Measurements from ENCODE around the gene ATP8A1.

ATP8A1 gene

DNA sequence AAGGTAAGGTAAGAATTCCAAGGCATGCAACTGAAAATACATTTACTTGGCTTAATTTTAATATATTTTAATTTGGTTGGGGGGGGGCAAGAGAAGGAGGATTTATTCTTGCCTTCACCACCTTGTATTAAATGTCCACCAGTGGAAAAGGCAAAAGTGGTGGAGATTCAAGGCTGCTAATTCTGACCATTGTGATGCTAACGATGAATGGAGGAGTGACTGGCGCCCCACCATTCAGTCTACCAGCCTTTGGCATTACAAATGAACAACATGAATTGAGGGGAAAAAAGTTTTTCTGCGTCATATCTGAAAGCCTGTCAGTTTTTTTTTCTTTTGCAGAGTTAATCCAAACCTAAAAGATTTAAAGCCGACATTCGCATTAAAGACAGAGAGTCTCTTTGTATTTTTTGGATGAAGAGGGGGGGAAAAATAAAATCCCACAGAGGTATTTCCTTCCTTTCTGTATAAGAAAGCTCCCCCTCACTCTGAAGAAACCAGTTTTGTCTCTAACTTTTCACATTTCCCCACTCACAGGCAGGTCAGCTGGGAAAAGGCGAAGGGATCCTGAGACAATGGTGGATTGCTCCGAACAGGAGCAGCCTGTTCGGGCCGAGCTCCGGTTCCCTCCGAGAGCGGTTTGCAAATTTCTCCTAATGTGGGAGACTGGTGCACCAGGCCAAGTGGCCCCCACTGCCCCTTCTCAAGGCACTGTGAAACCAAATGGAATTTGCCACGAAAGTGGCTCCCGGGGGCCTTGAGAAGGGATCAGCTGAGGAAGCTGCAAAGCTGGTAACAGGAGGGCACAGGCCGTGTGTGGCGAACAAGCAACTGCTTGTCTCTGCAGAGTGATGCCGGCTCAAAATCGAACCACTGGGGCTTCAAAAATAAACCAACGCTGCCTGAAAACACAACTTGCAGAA lies 231.5 kb downstream of the ATP8A1 start:
- Histone ChIP-seq H3K4me1 (ENCODE audit: control insufficient read depth, insufficient read depth, low read length) (no peaks in the 10 kb centered on the region), H3K4me3 (ENCODE audit: low read length) (no peak overlapping the region), H3K27me3 (ENCODE audit: control insufficient read depth, insufficient read depth, low read length) (no peaks in the 10 kb centered on the region), H3K27ac (ENCODE audit: low read depth, low read length) (no peak overlapping the region), H3K36me3 (ENCODE audit: control insufficient read depth, insufficient read depth, low read length) (peaks cover 2% of the 10 kb centered on the region), H3K9ac (ENCODE audit: low read length) (no peak overlapping the region)

DNA sequence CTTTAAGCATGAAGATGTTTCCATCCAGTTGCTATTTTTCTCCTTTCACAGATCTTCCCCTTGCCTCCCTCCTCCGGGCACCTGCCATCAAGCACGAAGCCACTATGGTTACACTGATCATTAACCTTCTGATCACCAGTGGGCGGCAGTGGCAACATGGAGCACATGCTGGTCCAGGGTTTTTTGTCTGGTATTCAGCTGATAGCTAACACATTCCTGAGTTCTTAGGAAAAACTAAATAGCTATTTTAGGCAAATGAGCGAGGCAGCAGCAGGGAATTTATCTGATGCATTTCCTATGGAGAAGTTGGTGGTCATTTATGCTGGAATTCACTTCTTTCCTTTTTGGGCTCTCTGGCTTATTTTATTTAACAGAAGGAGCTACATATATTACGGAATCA lies 236.8 kb downstream of the ATP8A1 start:
- no peaks in the 10 kb centered on the region for H3K4me1 ChIP-seq (ENCODE audit: control insufficient read depth, insufficient read depth, low read length)
- H3K4me3 ChIP-seq (ENCODE audit: low read length), result no peak overlapping the region
- H3K9ac ChIP-seq (ENCODE audit: low read length), result no peak overlapping the region
- H3K27me3 ChIP-seq (ENCODE audit: control insufficient read depth, insufficient read depth, low read length), result no peaks in the 10 kb centered on the region
- H3K27ac ChIP-seq (ENCODE audit: low read depth, low read length), result no peak overlapping the region
- H3K36me3 ChIP-seq (ENCODE audit: control insufficient read depth, insufficient read depth, low read length), result peaks cover 5% of the 10 kb centered on the region

DNA sequence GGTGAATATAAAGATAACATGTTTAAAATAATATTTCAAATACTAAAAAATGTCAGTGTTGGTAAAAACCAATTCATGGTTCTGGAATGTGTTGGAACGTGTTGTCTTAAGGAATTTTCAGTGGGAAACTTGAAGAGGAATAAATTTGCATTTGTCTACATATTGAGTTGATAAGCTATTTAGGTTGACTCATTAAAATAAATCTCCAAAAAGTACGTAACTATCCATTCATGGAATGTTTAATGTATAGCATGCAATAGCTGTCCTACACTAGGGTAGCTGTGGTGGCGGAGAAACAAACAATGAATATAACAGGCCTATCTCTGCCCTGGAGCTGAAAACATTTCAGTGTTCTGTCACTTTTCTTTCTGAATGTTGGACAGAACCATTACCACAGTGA lies 239.4 kb downstream of the ATP8A1 start:
- Histone ChIP-seq H3K4me3 (ENCODE audit: low read length) (no peak overlapping the region), H3K36me3 (ENCODE audit: control insufficient read depth, insufficient read depth, low read length) (peaks cover 3% of the 10 kb centered on the region), H3K27me3 (ENCODE audit: control insufficient read depth, insufficient read depth, low read length) (no peaks in the 10 kb centered on the region), H3K9ac (ENCODE audit: low read length) (no peak overlapping the region), H3K4me1 (ENCODE audit: control insufficient read depth, insufficient read depth, low read length) (no peaks in the 10 kb centered on the region), H3K27ac (ENCODE audit: low read depth, low read length) (no peak overlapping the region)

DNA sequence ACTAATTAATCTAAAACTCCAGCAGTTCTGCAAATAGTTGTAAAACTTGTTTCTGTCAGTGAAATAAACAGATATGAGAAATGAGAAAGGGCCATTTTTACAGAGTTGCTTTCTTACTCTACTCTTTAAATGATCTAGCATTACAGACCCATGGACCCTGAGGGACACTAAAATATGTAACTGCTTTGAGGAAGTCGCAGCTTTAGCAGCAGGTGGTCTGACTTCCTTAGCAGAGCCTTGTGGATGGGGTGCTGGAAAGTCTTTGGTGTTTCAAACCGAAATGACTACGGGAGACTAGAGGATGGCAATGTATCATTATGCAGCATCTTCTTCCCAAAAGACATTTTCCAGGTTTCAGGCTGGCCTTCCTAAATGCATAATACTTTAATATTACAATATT lies 240.9 kb downstream of the ATP8A1 start:
- Histone ChIP-seq H3K27me3 (ENCODE audit: control insufficient read depth, insufficient read depth, low read length) (no peaks in the 10 kb centered on the region), H3K27ac (ENCODE audit: low read depth, low read length) (no peak overlapping the region), H3K36me3 (ENCODE audit: control insufficient read depth, insufficient read depth, low read length) (peaks cover 3% of the 10 kb centered on the region), H3K4me1 (ENCODE audit: control insufficient read depth, insufficient read depth, low read length) (no peaks in the 10 kb centered on the region), H3K4me3 (ENCODE audit: low read length) (no peak overlapping the region), H3K9ac (ENCODE audit: low read length) (no peak overlapping the region)

DNA sequence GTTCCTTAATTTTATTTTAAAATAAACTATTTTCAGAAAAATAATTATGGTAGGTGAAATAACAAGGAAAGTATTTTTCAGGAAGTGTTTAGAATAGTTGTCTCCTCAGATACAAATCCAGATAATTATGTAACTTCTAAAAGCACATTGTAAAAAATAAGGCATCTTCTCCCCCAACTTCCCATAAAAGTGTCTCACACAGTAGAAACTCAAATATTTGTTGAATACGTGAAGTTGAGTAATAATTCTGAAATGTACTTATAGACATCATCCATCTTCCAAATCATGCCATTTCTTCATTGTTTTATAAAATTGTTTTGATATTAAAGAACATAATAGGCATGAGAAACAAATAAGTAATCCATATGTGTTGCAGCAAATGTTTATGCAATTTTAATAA lies 241.6 kb downstream of the ATP8A1 start:
- no peak overlapping the region for H3K9ac ChIP-seq (ENCODE audit: low read length)
- no peaks in the 10 kb centered on the region for H3K4me1 ChIP-seq (ENCODE audit: control insufficient read depth, insufficient read depth, low read length)
- no peak overlapping the region for H3K27ac ChIP-seq (ENCODE audit: low read depth, low read length)
- peaks cover 3% of the 10 kb centered on the region for H3K36me3 ChIP-seq (ENCODE audit: control insufficient read depth, insufficient read depth, low read length)
- H3K27me3 ChIP-seq (ENCODE audit: control insufficient read depth, insufficient read depth, low read length), result no peaks in the 10 kb centered on the region
- no peak overlapping the region for H3K4me3 ChIP-seq (ENCODE audit: low read length)

DNA sequence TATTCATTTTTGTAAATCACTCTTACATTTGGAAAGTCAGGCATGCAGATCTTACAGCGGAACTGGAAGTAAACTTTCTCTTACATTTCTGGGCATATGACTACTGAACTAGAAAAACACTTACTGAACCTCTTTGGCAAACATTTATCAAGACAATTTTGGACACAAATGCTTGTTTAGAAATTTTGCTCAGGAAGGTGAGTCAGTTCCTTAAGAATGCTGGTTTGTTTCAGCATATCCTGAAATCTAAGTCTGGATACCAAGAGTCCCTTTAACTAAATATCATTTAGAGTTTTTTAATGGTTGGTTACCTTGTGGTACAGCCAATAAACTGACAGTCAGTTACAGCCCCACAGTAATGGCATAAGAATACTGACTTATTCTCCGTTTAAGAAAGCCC lies 244.7 kb downstream of the ATP8A1 start:
- Histone ChIP-seq H3K27ac (ENCODE audit: low read depth, low read length) (no peak overlapping the region), H3K36me3 (ENCODE audit: control insufficient read depth, insufficient read depth, low read length) (no peaks in the 10 kb centered on the region)

DNA sequence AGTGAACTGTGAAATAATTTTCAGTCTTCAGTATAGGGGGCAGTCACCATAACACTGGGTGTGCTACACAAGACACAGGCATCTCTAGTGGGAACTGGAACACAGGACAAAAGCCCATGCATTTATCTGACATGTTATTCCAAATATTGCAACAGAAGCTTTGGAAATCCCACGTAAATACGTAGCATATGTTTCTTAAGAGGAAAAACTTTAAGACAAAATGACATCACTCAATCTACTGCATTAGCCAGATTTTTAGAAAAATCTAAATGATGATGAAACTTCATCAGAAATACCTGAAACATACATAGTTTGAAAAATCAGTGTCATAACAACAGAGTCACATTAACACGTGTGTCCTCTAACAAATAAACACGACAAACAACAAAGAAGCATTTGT lies 245.1 kb downstream of the ATP8A1 start:
- no peaks in the 10 kb centered on the region for H3K36me3 ChIP-seq (ENCODE audit: control insufficient read depth, insufficient read depth, low read length)
- H3K4me1 ChIP-seq (ENCODE audit: control insufficient read depth, insufficient read depth, low read length), result no peaks in the 10 kb centered on the region
- no peaks in the 10 kb centered on the region for H3K27me3 ChIP-seq (ENCODE audit: control insufficient read depth, insufficient read depth, low read length)
- no peak overlapping the region for H3K9ac ChIP-seq (ENCODE audit: low read length)
- no peak overlapping the region for H3K4me3 ChIP-seq (ENCODE audit: low read length)
- no peak overlapping the region for H3K27ac ChIP-seq (ENCODE audit: low read depth, low read length)

More for the DNA sequence above, 244.7 kb downstream of the ATP8A1 start:
- Histone ChIP-seq H3K4me1 (ENCODE audit: control insufficient read depth, insufficient read depth, low read length) (no peaks in the 10 kb centered on the region), H3K9ac (ENCODE audit: low read length) (no peak overlapping the region), H3K27me3 (ENCODE audit: control insufficient read depth, insufficient read depth, low read length) (no peaks in the 10 kb centered on the region), H3K4me3 (ENCODE audit: low read length) (no peak overlapping the region)

DNA sequence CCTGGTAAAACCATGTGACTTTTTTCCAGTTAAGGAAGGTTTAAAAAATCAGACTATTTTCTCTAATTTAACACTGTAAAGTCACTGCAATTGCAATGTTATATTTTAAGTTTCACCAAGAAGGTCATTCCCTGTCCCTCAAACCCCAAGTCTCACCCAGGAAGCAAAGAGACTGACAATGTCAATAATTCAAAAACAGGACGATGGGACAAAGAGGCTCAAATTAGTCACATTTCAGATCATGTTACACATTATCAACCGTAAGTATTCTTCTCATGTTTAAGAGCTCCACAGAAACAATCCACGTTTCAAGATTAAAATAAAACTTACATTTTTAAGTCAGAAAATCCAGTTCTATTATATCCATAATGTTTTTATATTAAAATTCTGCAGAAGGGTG lies 246.5 kb downstream of the ATP8A1 start:
- Histone ChIP-seq H3K4me1 (ENCODE audit: control insufficient read depth, insufficient read depth, low read length) (no peaks in the 10 kb centered on the region), H3K27ac (ENCODE audit: low read depth, low read length) (no peak overlapping the region), H3K27me3 (ENCODE audit: control insufficient read depth, insufficient read depth, low read length) (no peaks in the 10 kb centered on the region), H3K36me3 (ENCODE audit: control insufficient read depth, insufficient read depth, low read length) (no peaks in the 10 kb centered on the region), H3K9ac (ENCODE audit: low read length) (no peak overlapping the region), H3K4me3 (ENCODE audit: low read length) (no peak overlapping the region)

DNA sequence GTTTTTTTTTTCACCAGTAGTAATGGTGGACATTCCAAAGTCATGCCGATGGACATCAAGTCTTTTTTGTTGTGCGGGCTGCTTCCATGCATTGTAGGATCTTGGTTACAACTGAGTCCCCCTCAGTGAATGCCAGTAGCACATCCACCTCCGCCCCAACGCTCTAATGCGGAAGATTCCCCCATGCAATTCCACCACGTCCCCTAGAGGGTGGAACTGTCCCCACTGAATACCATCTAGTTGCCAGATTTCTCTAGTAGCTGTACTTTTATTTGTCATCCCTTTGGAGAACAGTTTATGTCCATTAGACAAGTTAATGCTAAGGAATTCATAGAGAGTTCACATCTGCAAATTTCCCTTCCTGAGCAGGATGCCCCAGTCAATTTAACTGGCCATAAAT lies 252.9 kb downstream of the ATP8A1 start:
- H3K4me1 ChIP-seq (ENCODE audit: control insufficient read depth, insufficient read depth, low read length), result no peaks in the 10 kb centered on the region
- no peak overlapping the region for H3K4me3 ChIP-seq (ENCODE audit: low read length)
- H3K36me3 ChIP-seq (ENCODE audit: control insufficient read depth, insufficient read depth, low read length), result no peaks in the 10 kb centered on the region
- H3K27me3 ChIP-seq (ENCODE audit: control insufficient read depth, insufficient read depth, low read length), result peaks cover 4% of the 10 kb centered on the region
- H3K27ac ChIP-seq (ENCODE audit: low read depth, low read length), result no peak overlapping the region
- H3K9ac ChIP-seq (ENCODE audit: low read length), result no peak overlapping the region

DNA sequence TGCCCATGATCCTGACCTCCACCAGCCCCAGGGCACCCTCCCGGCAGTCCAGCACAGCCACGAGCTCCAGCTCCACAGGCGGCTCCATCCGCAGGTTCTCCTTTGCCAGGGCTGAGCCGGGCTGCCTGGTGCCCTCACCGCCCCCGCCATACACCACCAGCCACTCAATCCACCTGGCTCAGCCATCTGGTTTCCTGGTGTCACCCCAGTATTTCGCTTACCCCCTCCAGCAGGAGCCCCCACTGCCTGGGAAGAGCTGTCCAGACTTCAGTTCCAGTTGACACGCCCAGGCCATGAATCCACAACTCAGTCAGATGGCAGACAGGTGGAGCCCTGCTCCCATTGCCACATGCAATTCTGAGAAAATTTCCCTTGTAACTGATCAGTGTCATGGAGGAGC lies 255.7 kb downstream of the ATP8A1 start:
- H3K27me3 ChIP-seq (ENCODE audit: control insufficient read depth, insufficient read depth, low read length), result peaks cover 13% of the 10 kb centered on the region
- no peak overlapping the region for H3K27ac ChIP-seq (ENCODE audit: low read depth, low read length)
- no peak overlapping the region for H3K4me3 ChIP-seq (ENCODE audit: low read length)
- H3K36me3 ChIP-seq (ENCODE audit: control insufficient read depth, insufficient read depth, low read length), result no peaks in the 10 kb centered on the region
- no peaks in the 10 kb centered on the region for H3K4me1 ChIP-seq (ENCODE audit: control insufficient read depth, insufficient read depth, low read length)
- H3K9ac ChIP-seq (ENCODE audit: low read length), result no peak overlapping the region

DNA sequence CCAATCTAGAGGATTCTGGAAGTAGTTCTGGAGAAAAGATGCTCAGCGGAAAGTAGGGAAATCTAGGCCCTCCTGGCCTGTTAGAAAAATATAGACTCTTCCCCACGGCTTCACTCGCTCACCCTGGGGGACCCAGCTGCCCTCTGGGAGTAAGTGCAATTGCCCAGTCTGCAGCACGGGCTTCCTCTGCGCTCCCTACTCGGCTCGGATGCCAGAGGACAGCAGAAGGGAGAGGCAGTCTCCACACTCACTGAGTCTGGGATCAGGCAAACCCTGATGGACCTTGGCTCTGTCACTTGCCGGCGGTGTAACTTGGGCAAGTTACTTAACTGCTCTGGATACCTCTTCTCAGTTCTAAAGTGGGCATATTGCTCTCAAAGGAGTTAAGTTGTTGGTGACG lies 257.5 kb downstream of the ATP8A1 start:
- peaks cover 13% of the 10 kb centered on the region for H3K27me3 ChIP-seq (ENCODE audit: control insufficient read depth, insufficient read depth, low read length)
- H3K4me1 ChIP-seq (ENCODE audit: control insufficient read depth, insufficient read depth, low read length), result no peaks in the 10 kb centered on the region
- H3K27ac ChIP-seq (ENCODE audit: low read depth, low read length), result no peak overlapping the region
- H3K4me3 ChIP-seq (ENCODE audit: low read length), result peak overlapping the region; percentile 28
- H3K9ac ChIP-seq (ENCODE audit: low read length), result no peak overlapping the region
- H3K36me3 ChIP-seq (ENCODE audit: control insufficient read depth, insufficient read depth, low read length), result no peaks in the 10 kb centered on the region

DNA sequence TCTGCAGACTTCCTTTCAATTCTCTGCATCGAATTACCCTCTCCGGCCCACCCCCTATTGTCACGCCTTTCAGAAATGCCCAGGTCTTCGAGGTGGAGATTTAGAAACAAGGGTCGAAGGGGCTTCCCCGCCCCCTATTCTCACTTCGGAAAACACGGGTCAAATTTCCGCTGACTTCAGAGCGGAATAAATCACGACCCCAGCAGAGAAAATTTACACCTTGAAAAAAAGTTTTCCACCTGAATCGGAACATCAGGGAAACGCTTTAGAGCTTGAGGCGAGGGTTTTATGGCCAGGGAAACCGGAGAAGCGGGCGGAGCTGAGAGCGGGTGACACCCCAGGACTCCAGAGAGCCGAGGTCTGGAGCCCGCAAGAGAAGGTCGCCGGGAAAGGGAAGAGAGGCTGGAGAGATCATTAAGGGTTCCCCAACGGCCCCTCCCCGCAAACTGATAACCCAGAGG lies 258.0 kb downstream of the ATP8A1 start:
- no peaks in the 10 kb centered on the region for H3K36me3 ChIP-seq (ENCODE audit: control insufficient read depth, insufficient read depth, low read length)
- H3K27me3 ChIP-seq (ENCODE audit: control insufficient read depth, insufficient read depth, low read length), result peaks cover 13% of the 10 kb centered on the region
- peak overlapping the region; percentile 64 for H3K4me3 ChIP-seq (ENCODE audit: low read length)
- H3K27ac ChIP-seq (ENCODE audit: low read depth, low read length), result no peak overlapping the region
- H3K4me1 ChIP-seq (ENCODE audit: control insufficient read depth, insufficient read depth, low read length), result no peaks in the 10 kb centered on the region
- H3K9ac ChIP-seq (ENCODE audit: low read length), result no peak overlapping the region

Data from rectal smooth muscle tissue (tissue), 1 donor.